ENCODE data around the gene MAP2K1.
"Not testable (repeated sequence)": the region's sequence is repeated elsewhere in the genome, so short reads cannot be mapped to it uniquely, and the experiment has no call there.

The MAP2K1 gene

DNA sequence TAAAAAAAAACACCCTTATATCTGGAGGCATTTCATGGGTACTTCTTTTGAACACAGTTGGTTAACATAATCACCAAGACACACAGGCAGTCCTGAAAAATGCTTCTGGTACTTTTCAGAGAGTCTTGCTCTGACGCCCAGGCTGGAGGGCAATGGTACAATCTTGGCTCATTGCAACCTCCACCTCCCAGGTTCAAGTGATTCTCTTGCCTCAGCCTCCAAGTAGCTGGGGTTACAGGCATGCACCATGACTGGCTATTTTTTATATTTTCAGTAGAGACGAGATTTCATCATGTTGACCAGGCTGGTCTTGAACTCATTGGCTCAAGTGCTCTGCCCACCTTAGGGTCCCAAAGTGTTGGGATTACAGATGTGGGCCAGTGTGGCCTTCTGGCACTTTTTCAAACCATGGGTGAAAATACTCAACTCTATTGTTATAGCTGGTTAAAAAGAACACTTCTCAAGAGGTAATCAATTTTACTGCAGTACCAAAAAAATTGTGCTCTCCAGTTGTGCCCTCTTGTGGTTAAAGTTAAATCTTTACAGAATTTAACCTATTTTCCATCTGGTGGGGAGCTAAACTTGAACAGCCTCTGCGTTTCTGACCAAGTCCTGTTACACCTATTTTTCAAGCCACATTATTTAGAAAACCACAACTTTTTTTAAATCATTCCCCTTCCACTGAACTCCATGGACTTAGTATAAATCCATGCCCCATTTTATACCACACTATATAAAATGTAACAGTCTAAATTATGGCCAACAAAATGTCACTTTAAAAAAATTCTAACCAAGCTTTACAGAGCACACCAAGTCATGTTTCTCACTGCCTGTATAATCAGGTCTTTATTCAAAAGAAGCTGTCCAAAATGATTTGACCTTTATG, 112.0 kb downstream of the MAP2K1 start:
- no peak for DNase-seq (ENCODE audit: low read depth, low spot score)

GRCh38 chr15:66500346-66500745, 113.6 kb downstream of the MAP2K1 start:
- not testable (repeated sequence) for DNase-seq (ENCODE audit: low read depth, low spot score)
- peak overlapping the region; percentile 96 for H3K27ac ChIP-seq

More for the DNA sequence above, 112.0 kb downstream of the MAP2K1 start:
- H3K27ac ChIP-seq = peak overlapping the region; percentile 96

GRCh38 chr15:66502491-66502890, 115.8 kb downstream of the MAP2K1 start:
- peak overlapping the region; percentile 96 for H3K27ac ChIP-seq
- no peak for DNase-seq (ENCODE audit: low read depth, low spot score)

- peak overlapping the region; percentile 96 for H3K27ac ChIP-seq
Measured at GRCh38 chr15:66503041-66503648, 116.4 kb downstream of the MAP2K1 start.

DNA sequence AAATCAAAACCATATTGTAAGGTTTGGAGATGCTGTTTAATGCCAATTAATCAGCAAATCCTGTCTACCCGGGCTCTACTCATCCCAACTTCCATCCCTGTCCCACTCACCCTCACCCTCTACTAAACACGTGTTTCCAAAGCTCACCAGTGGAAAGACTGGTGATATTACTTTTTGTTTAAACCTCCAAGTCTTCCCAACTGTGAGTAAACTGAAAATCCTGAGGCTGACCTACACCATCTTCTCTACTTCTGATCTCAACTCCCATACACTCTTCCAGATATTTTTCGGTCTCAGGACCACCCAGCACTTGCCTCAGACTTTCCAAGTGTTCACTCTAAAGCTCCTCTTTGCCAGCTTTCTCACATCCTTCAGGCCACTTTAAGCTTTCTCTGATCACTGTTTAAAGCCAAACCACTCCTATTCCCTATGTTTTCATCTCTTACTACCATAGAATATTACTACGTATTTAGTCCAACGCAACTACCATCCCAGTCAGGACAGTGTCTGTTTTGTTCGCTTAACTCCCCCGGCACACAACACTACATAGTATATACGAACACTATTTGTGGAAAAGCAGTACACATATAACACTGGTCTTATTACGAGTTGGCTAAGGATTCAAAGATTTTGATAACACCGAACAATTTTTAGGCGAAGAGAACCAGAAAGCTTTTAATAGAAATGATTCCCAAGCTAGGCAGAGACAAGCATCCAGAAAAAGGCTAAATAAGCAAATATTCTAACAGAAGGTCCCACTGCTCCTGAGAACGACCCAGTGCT, 117.3 kb downstream of the MAP2K1 start:
- peak overlapping the region; percentile 96 for H3K27ac ChIP-seq

More at GRCh38 chr15:66503041-66503648, 116.4 kb downstream of the MAP2K1 start:
- not testable (repeated sequence) for DNase-seq (ENCODE audit: low read depth, low spot score)

DNA sequence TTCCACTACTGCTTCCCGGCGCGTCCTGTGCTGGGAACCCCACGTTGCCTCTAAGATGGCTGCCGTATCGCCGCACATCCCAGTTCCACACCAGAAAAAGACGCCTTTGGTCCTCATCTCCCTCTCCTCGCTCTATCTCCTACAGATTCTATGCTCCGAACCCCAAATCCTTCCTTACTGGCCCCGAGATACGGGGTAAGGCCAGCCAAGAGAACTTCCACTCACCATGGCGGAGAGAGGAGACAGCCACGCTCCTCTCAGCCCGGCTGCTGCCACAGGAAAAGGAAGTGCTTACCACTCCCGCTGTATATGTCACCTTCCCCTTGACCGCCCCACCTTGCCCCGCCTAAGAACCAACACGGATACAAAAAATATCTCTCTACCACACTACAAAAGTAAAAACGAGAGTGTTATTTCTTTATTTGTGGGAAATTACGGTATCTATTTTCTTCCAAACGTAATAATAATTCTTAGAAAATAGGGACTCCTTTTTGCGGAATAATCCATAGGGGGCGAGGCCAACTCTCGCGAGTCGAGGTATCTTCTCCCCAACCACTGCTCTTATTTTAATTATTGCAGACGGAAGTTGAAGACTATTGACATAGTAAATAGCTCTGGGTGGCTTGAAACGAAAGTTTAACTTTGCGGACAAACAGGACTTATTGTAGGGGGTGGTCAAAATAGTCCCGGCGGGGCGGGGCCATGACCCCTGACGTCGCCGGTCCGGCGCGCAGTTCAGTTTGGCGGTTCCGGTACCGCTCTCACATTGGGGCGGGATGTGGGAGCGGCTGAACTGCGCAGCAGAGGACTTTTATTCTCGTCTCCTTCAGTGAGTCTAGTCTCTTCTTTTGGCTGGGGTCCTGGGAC, 118.1 kb downstream of the MAP2K1 start, which contains the start of the genes RPL4 and ZWILCH:
Gene RPL4, minus strand, starts transcription at position 293 of the 867 bp plus-strand sequence. Its CDS starts 65 bp downstream, at position 228.
Gene ZWILCH, plus strand, starts transcription at position 764 of the 867 bp plus-strand sequence. Its CDS starts 13 bp downstream, at position 777.
- no peak for DNase-seq (ENCODE audit: low read depth, low spot score)
- H3K27ac ChIP-seq = peak within 1 kb of the TSS; percentile 96

More for the DNA sequence above, 117.3 kb downstream of the MAP2K1 start:
- DNase-seq (ENCODE audit: low read depth, low spot score) = no peak

DNA sequence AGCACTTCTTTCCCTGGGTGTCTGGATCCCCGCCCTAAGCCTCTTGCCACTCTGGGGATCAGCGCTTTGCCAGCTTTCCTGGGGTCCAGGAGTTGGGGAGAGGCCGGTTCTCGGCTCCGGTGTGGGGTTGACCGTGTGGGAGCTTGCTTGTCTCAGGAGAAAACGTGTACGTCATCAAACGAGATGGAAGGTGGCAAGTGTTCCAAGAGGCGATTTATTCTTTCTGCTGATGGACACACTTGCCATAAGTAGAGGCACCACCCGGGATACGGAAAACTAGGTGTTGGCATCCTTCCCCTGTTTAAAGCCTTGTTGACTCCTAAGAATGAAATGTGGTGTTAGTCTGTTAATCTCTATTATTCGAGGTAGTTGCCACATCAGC, 118.7 kb downstream of the MAP2K1 start:
- peak overlapping the region; percentile 96 for H3K27ac ChIP-seq
- no peak for DNase-seq (ENCODE audit: low read depth, low spot score)

- no peak for DNase-seq (ENCODE audit: low read depth, low spot score)
- H3K27ac ChIP-seq = peak overlapping the region; percentile 96
Measured at GRCh38 chr15:66505818-66506217, 119.1 kb downstream of the MAP2K1 start.

- H3K27ac ChIP-seq = no peak overlapping the region
- no peak for DNase-seq (ENCODE audit: low read depth, low spot score)
Measured at GRCh38 chr15:66508293-66508883, 121.7 kb downstream of the MAP2K1 start.

DNA sequence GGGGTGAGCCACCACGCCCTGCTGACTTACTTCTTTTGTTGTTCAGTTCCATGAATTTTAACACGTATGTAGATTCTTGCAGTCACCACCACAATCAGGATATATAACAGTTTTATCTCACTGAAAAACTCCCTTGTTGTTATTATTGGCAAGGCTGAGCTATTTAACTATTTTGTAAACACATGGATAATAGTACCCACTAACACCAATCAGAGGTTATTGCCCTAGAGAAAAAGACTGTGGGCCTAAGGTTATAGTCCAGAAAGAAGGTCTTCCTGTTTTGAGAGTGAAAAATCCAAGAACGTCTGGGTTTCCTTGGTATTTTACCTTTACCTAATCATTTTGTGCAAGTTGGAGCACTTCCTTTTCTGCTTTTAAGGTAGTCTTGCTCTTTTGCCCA, 127.9 kb downstream of the MAP2K1 start:
- no peak for DNase-seq (ENCODE audit: low read depth, low spot score)
- no peak overlapping the region for H3K27ac ChIP-seq

DNA sequence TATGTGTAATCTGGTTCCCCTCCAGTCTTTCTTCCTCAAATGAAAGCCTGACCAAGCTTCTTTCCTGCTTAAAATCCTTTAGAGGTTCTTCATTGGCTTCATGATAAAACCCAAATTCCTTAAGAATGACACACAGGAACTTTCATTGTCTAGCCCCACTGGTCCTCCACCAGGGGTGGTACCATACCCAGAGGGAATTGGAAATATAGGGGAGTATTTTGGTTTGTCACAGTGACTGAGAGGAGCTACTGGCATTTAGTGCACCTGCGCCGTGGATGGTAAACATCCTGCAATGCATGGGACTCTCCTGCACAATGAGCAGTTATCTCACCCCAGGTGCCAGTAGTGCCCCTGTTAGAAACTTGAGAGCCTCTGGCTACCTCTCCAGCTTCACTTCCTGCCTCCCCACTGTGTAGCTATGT, 129.2 kb downstream of the MAP2K1 start:
- DNase-seq (ENCODE audit: low read depth, low spot score) = no peak
- no peak overlapping the region for H3K27ac ChIP-seq

GRCh38 chr15:66523926-66524325, 137.2 kb downstream of the MAP2K1 start:
- DNase-seq (ENCODE audit: low read depth, low spot score) = peak; percentile 26
- no peak overlapping the region for H3K27ac ChIP-seq

GRCh38 chr15:66524838-66525237, 138.1 kb downstream of the MAP2K1 start:
- DNase-seq (ENCODE audit: low read depth, low spot score) = no peak

DNA sequence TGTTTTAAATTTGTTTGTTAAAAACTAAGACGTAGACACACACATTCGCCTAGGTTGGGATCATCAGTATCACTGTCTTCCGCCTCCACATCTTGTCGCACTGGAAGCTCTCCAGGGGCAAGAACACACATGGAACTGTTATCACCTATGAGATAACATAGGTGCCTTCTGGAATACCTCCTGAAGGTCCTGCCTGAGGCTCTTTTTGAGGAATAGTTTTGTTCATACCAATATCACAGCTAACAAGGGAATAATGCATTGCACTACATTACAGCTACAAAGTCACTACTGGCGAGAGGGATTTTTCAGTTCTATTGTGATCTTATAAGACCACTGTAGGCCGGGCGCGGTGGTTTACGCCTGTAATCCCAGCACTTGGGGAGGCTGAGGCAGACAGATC, 148.3 kb downstream of the MAP2K1 start:
- H3K27ac ChIP-seq = no peak overlapping the region
- DNase-seq (ENCODE audit: low read depth, low spot score) = no peak

More at GRCh38 chr15:66524838-66525237, 138.1 kb downstream of the MAP2K1 start:
- no peak overlapping the region for H3K27ac ChIP-seq
